GM19328 (cell line): Measurements from ENCODE around the gene SLC6A2.

Experiments used
- ATAC-seq: cut with Tn5 transposase; IDR thresholded peaks from one replicate; pipeline ENCODE4 v1.9.1; 2021; ENCODE audit warnings: mild to moderate bottlenecking, moderate library complexity; ENCODE audit not compliant: unreplicated experiment

The SLC6A2 gene

GRCh38 chr16:55668340-55669281, 12.8 kb downstream of the SLC6A2 start:
- ATAC-seq, result no peak

- no peak for ATAC-seq
Measured at GRCh38 chr16:55671206-55671973, 15.6 kb downstream of the SLC6A2 start.

GRCh38 chr16:55671974-55672280, 16.1 kb downstream of the SLC6A2 start:
- no peak for ATAC-seq

GRCh38 chr16:55672471-55672870, 16.7 kb downstream of the SLC6A2 start:
- no peak for ATAC-seq

- ATAC-seq, result no peak
Measured at GRCh38 chr16:55678161-55678821, 22.5 kb downstream of the SLC6A2 start.

GRCh38 chr16:55682086-55682485, 26.3 kb downstream of the SLC6A2 start:
- no peak for ATAC-seq

- no peak for ATAC-seq
Measured at GRCh38 chr16:55685973-55686372, 30.2 kb downstream of the SLC6A2 start.

GRCh38 chr16:55686671-55687070, 30.9 kb downstream of the SLC6A2 start:
- ATAC-seq, result no peak

- ATAC-seq, result no peak
Measured at GRCh38 chr16:55687802-55688201, 32.0 kb downstream of the SLC6A2 start.

GRCh38 chr16:55690841-55691240, 35.1 kb downstream of the SLC6A2 start:
- no peak for ATAC-seq

- ATAC-seq, result no peak
Measured at GRCh38 chr16:55691771-55692170, 36.0 kb downstream of the SLC6A2 start.

- ATAC-seq, result no peak
Measured at GRCh38 chr16:55695595-55695994, 39.8 kb downstream of the SLC6A2 start.

- no peak for ATAC-seq
Measured at GRCh38 chr16:55697867-55698266, 42.1 kb downstream of the SLC6A2 start.

GRCh38 chr16:55698331-55698730, 42.5 kb downstream of the SLC6A2 start:
- ATAC-seq, result no peak

GRCh38 chr16:55698946-55699345, 43.2 kb downstream of the SLC6A2 start:
- no peak for ATAC-seq

GRCh38 chr16:55699616-55700015, 43.8 kb downstream of the SLC6A2 start:
- no peak for ATAC-seq

- no peak for ATAC-seq
Measured at GRCh38 chr16:55700067-55700466, 44.3 kb downstream of the SLC6A2 start.

- ATAC-seq, result no peak
Measured at GRCh38 chr16:55700961-55701360, 45.2 kb downstream of the SLC6A2 start.

- peak; percentile 81 for ATAC-seq
Measured at GRCh38 chr16:55701442-55702319, 45.9 kb downstream of the SLC6A2 start.
